Measurements from ENCODE around the gene AUTS2.

AUTS2 gene

DNA sequence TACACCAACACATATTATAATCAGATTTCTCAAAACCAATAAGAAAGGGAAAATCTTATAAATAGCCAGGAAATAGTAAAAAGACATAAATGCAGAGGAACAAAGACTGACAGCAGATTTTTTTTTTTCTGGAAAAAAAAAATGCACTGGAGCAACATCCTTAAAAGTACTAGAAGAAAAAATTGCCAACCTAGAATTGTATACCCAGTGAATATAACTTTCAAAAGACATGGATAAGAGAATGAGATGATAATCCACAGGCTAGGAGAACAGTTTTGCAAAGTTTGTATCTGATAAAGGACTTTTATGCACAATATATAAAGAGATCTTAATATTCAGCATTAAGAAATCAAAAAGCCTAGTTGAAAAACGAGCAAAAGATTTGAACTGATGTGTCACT, 554.0 kb downstream of the AUTS2 start:
- TF ChIP-seq ZNF274 (IDR thresholded peaks at IDR 0.05; ENCODE audit: low read depth, low read length): no peak

DNA sequence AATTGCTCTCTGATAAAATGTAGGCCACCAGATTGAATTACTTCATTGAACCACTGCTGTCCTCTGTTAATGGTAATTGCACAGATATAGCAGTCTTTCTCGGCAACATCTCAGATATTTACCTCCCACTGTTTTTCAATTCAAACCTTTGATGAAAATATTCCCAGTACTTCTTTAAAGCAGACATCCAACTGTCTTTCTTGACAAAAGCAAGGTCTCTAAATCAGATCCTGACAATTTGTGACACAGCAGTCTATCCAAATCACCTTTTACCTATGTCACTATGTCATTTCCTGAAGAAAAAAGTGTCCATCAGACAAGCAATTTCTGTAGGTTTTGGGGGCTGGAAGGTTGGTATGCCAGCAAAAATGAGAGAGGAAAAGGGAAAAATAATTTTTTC, 555.7 kb downstream of the AUTS2 start:
- TF ChIP-seq ZNF274 (IDR thresholded peaks at IDR 0.05; ENCODE audit: low read depth, low read length): no peak
- H3K4me3 ChIP-seq (ENCODE audit: low read length): no peak overlapping the region

More for the DNA sequence above, 554.0 kb downstream of the AUTS2 start:
- H3K4me3 ChIP-seq (ENCODE audit: low read length): no peak overlapping the region

DNA sequence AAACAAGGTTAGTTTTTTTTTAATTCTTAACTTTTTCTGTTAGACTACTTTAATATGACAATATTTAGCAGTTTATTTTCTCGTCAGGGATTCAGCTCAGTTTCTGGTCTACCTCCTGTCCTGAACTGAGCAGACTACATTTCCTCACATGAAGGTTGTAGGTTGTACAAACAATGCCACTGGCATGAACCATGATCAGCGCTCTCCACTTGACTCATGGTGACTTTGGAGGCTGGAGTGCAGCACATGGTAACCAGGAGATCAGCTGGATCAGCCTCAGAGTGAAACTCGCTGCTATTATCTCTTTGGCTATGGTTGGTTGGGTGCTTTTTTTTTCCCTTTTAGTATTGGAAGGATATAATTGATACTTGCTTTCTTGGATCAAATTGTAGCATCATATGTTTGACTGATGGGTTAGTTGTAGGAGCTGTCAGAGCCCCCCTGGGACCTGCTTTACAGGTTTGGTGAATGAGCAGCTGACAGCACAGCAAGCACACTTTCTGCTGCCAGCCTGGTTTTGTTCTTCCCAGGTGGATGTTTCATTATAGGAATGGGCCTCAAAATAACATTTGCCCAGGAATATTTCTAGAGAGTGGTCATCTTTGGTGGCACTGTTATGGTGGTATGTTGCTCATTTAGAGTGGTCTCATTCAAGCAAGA, 556.4 kb downstream of the AUTS2 start:
- no peak for TF ChIP-seq ZNF274 (IDR thresholded peaks at IDR 0.05; ENCODE audit: low read depth, low read length)

DNA sequence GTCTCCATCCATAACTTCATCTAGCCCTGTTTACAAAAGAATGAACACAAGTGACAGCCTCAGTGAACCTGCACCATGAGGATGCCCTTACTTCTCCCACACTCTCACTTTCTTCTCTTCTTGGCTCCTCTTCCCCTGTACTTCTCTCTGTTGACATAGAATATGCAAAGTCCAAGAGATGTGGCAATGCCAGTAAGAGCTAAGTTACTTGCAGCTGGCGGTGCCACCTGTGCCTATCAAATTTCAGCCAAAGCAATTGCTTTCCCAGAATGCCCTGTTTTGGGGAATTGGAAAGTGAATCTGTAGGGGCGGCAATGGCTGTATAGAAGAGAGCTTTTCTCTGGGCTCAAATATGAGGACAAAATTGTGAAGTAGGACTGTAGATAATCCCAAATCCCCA, 557.8 kb downstream of the AUTS2 start:
- TF ChIP-seq ZNF274 (IDR thresholded peaks at IDR 0.05; ENCODE audit: low read depth, low read length): no peak
- no peak overlapping the region for H3K4me3 ChIP-seq (ENCODE audit: low read length)

More for the DNA sequence above, 556.4 kb downstream of the AUTS2 start:
- H3K4me3 ChIP-seq (ENCODE audit: low read length): no peak overlapping the region

DNA sequence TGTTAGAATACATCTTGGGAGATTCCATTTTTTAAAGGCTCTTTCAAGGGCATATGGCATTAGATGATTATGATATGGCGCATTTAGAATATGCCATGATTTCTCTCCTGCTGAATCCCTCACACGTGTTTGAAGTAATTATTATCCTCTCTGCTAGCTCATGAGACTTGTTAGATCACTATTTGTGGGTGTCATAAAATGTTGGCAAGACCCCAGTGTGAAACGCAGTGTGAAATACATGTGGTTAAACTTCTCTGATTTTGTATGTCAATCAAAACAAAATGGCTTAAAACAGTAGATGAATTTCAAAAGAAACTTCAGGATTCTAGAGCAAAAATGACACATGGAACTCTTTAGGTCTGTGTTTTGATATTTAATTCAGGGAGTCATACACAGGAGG, 560.8 kb downstream of the AUTS2 start:
- no peak for TF ChIP-seq ZNF274 (IDR thresholded peaks at IDR 0.05; ENCODE audit: low read depth, low read length)

DNA sequence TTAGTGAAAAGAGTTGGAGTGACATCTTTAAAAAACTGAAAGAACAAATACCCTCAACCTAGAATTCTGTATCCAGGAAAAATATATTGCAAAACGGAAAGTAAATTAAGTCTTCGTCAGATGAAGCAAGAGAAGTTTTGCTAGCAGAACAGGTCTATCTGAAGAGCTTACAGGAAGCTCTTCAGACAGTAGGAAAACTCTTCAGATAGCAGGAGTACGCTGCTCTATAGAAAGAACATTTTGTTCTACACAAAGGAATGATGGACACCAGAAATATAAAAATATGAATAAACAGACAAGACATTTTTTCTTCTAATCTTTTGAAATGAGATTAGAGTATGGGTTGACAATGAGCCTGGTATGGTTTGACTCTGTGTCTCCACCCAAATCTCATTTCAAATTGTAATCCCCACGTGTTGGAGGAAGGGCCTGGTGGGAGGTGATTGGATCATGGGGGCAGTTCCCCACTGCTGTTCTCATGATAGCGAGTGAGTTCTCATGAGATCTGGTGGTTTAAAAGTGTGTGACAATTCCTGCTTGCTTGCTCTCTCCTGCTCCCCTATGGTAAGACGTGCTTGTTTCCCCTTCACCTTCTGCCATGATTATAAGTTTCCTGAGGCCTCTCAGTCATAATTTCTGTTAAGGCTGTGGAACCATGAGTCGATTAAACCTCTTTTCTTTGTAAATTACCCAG, 567.3 kb downstream of the AUTS2 start:
- no peak overlapping the region for H3K4me3 ChIP-seq (ENCODE audit: low read length)
- no peak for TF ChIP-seq ZNF274 (IDR thresholded peaks at IDR 0.05; ENCODE audit: low read depth, low read length)

More for the DNA sequence above, 560.8 kb downstream of the AUTS2 start:
- no peak overlapping the region for H3K4me3 ChIP-seq (ENCODE audit: low read length)

DNA sequence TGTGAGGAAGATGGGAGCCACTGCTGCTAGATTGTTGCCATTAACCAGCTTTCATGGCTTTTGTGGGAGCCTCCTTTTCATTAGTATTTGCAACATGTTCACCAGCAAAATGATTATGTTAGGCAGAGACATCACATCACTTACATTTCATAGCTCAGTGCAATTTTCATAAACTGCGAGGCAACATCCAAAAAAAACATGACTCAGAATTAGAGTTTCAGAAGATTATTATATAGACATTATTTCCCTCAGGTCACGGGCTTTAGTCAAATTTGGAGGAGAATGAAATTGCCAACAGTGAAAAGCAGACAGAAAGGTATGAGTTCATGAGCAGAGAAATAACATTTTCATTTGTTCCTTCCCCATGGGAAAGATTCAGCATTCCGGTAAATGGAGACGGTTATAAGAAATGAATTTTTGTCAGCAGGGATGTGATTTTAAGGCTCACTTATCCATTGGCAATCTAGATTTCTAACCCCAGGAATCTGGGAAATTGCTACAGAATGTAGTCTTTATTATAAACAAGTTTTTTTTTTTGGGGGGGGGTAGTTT, 573.2 kb downstream of the AUTS2 start:
- no peak for TF ChIP-seq ZNF274 (IDR thresholded peaks at IDR 0.05; ENCODE audit: low read depth, low read length)
- H3K4me3 ChIP-seq (ENCODE audit: low read length): no peak overlapping the region

DNA sequence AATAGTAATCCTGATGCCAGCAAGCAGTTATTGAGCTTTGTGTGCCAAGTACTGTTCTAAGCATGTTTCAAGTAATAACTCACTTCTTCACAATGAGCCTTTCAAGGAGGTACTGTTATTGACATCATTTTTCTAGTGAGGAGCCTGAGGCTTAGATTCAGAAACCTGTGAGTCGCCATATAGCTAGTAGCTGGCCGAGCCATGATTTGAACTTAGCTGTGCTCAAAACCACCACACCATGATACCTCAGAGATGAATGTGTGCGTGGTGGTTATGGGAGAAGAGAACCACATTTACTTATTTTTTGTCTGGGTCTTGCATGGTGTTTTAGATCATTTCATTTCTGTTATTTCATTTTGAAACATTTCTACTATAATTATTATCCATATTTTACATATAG, 578.9 kb downstream of the AUTS2 start:
- H3K4me3 ChIP-seq (ENCODE audit: low read length): no peak overlapping the region

DNA sequence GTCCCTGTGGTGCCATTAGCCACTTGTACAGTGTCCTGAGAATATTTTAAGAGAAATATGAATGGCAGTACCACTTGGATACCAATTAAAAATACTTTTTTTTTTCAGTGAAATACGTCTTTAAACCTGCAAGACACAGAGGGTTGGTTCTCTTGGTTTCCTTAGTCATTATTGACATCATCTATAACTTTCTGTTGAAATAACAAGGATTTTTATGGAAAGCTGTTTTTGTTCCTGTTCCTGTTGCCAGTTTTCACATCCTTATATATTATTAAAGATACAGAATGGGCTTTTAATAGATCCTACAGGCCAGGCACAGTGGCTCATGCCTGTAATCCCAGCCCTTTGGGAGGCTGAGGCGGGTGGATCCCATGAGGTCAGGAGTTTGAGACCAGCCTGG, 579.9 kb downstream of the AUTS2 start:
- TF ChIP-seq ZNF274 (IDR thresholded peaks at IDR 0.05; ENCODE audit: low read depth, low read length): no peak
- no peak overlapping the region for H3K4me3 ChIP-seq (ENCODE audit: low read length)

More for the DNA sequence above, 578.9 kb downstream of the AUTS2 start:
- no peak for TF ChIP-seq ZNF274 (IDR thresholded peaks at IDR 0.05; ENCODE audit: low read depth, low read length)

DNA sequence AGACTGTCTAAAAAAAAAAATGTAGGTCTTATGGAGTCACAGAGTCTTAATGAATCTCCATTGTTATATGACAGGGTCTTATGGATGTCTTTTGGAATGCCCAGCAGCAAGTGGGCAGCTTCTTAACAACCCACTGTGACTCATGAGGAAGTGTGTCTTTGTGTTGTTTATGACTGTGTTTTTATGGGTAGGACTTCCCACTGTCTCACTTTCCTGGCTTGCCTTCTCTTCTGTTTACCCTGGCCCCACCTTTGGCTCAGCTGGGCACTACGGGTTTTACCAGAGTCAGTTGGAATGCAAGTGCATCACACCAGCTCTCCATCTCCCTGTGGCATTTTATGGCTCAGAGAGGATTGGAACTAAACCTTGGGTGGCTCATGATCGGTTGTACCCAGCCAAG, 580.5 kb downstream of the AUTS2 start:
- TF ChIP-seq ZNF274 (IDR thresholded peaks at IDR 0.05; ENCODE audit: low read depth, low read length): no peak
- H3K4me3 ChIP-seq (ENCODE audit: low read length): no peak overlapping the region

DNA sequence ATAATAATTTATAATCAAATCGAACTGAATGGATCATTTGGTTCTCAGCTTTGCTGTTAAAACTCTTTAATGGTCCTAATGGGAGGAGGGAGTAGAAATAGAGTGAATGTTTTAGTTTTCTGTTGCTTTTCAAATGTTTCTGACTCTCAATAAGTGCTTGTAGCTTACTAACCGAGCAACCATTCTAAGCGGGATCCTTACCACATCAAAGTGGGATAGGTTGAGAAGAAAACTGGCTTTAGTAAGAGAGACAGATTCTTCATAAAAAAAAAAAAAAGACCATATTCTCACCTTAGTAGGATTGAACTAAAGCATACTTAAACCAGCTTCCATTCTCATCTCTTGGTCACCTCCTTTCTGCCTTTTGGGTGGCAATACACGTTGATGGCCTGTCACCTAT, 584.2 kb downstream of the AUTS2 start:
- no peak for TF ChIP-seq ZNF274 (IDR thresholded peaks at IDR 0.05; ENCODE audit: low read depth, low read length)
- no peak overlapping the region for H3K4me3 ChIP-seq (ENCODE audit: low read length)

DNA sequence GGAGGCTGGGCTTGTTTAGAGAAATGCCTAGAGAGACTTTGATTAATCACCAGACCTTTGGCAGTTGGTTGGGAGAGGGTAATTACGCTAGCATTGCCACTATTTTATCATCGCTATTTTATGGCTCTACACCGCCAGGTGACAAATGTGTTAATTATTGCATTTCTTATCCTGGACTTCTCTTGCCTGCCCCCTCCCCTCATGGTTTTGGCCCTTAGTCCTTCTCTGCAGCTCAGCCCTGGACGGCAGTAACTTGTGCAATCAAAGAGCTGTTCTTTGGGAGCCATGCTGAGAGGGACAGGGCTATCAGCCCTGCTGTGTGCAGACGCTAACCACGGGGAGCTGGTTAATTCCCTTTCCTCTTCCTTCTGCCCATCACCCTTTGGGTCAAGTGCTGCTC, 585.0 kb downstream of the AUTS2 start:
- H3K4me3 ChIP-seq (ENCODE audit: low read length): no peak overlapping the region
- no peak for TF ChIP-seq ZNF274 (IDR thresholded peaks at IDR 0.05; ENCODE audit: low read depth, low read length)

DNA sequence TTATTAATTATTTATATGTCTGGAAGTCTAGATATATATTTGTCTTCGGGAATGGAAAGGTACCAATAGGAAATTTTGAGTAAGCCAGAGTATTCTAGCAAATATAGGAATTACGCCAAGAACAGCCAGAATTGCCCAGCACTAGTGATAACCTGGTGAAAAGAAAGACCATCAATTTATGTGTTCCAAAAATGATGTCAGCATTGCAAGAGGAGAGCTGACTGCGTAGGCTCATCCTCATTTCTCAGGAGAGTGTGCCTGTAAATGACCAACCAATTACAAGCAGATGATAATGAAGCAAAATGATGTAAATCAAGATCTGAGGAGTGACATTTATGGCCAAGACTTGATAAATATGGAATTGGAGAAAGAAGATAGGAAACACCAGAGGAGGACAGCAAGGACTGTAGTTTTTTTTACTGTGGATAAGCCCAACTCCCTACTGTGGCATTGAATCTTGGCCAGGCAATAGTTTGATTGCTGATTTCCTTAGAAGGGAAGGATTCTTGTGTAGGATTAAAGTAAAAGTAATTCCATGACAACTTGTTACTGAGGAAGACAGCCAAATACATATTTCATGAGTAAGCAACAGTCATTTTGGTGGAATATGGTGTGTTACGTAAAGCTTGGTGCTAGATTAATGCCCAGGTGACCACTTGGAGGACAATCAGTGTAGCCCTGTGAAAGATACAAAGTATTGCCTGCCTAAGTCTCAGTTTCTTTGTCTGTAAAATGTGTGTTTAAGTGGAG, 590.8 kb downstream of the AUTS2 start:
- no peak overlapping the region for H3K4me3 ChIP-seq (ENCODE audit: low read length)
- no peak for TF ChIP-seq ZNF274 (IDR thresholded peaks at IDR 0.05; ENCODE audit: low read depth, low read length)

DNA sequence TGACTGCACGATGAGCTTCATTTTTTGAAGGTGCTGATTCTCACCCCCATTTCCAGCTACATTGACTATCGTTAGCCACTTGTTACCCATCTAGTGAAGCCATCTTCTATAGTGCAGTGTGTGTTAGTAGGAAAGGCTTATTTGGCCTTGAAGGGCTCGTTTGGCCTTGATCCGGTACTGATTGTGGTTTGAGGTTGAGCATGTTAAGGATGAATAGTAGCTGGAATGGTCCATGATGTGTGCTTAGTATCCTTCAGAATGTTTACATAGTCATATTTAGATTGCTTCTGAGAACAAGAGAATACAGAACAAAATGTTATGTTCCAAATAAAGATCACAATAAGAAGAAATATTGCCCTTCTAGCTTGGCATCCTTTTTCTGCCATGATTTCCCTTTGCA, 591.5 kb downstream of the AUTS2 start:
- no peak overlapping the region for H3K4me3 ChIP-seq (ENCODE audit: low read length)
- TF ChIP-seq ZNF274 (IDR thresholded peaks at IDR 0.05; ENCODE audit: low read depth, low read length): no peak

Data from GM08714 (cell line).